ENCODE results near the gene ADCY10. TPM values are rescaled to one million over a fixed set of nuclear protein-coding genes. Genes with fewer than 3 reads are reported as not detected.
"Not testable (repeated sequence)": the region's sequence is repeated elsewhere in the genome, so short reads cannot be mapped to it uniquely, and the experiment has no call there.

The ADCY10 gene
- not detected in 2 replicates for polyA plus RNA-seq (2014; cell fraction: cytosol; rRNA removed)
- not detected in 2 replicates for polyA plus RNA-seq (2014; cell fraction: nucleus; rRNA removed)

GRCh38 chr1:167913895-167914496 is at the start of gene ADCY10:
Gene ADCY10, minus strand, starts transcription at chr1:167914134. Its CDS starts 8,994 bp downstream, at chr1:167905140.
- no peak for DNase-seq (ENCODE audit: low spot score)

- DNase-seq (ENCODE audit: low spot score) = no peak
Measured at GRCh38 chr1:167957710-167958109, 43.8 kb upstream of the ADCY10 start.

- DNase-seq (ENCODE audit: low spot score) = no peak
Measured at GRCh38 chr1:167955915-167956314, 42.0 kb upstream of the ADCY10 start.

- DNase-seq (ENCODE audit: low spot score) = no peak
Measured at GRCh38 chr1:167950569-167950968, 36.6 kb upstream of the ADCY10 start.

- DNase-seq (ENCODE audit: low spot score) = no peak
Measured at GRCh38 chr1:167949785-167950184, 35.9 kb upstream of the ADCY10 start.

GRCh38 chr1:167947733-167948132 is 33.8 kb upstream of the ADCY10 start:
- DNase-seq (ENCODE audit: low spot score) = no peak

GRCh38 chr1:167943541-167943940 is 29.6 kb upstream of the ADCY10 start:
- no peak for DNase-seq (ENCODE audit: low spot score)

GRCh38 chr1:167940264-167940663 is 26.3 kb upstream of the ADCY10 start:
- DNase-seq (ENCODE audit: low spot score) = no peak

- no peak for DNase-seq (ENCODE audit: low spot score)
Measured at GRCh38 chr1:167938080-167938636, 24.2 kb upstream of the ADCY10 start.

- no peak for DNase-seq (ENCODE audit: low spot score)
Measured at GRCh38 chr1:167937709-167938010, 23.7 kb upstream of the ADCY10 start.

- peak; percentile 38 for DNase-seq (ENCODE audit: low spot score)
Measured at GRCh38 chr1:167936930-167937708, 23.2 kb upstream of the ADCY10 start, which contains the start of gene MPC2. Gene MPC2, minus strand, starts transcription at chr1:167937072. Its CDS starts 1,231 bp downstream, at chr1:167935841.

GRCh38 chr1:167936068-167936929 is 22.4 kb upstream of the ADCY10 start, which contains the start of gene DCAF6:
Gene DCAF6, plus strand, starts transcription at chr1:167936683. Its CDS starts 229 bp downstream, at chr1:167936912.
- peak; percentile 98 for DNase-seq (ENCODE audit: low spot score)

- peak; percentile 57 for DNase-seq (ENCODE audit: low spot score)
Measured at GRCh38 chr1:167935216-167936067, 21.5 kb upstream of the ADCY10 start.

GRCh38 chr1:167934426-167935215 is 20.7 kb upstream of the ADCY10 start:
- DNase-seq (ENCODE audit: low spot score) = no peak

- no peak for DNase-seq (ENCODE audit: low spot score)
Measured at GRCh38 chr1:167933788-167934187, 19.9 kb upstream of the ADCY10 start.

GRCh38 chr1:167929725-167930124 is 15.8 kb upstream of the ADCY10 start:
- DNase-seq (ENCODE audit: low spot score) = no peak

- not testable (repeated sequence) for DNase-seq (ENCODE audit: low spot score)
Measured at GRCh38 chr1:167928919-167929318, 15.0 kb upstream of the ADCY10 start.

GRCh38 chr1:167928457-167928852 is 14.5 kb upstream of the ADCY10 start:
- no peak for DNase-seq (ENCODE audit: low spot score)

- DNase-seq (ENCODE audit: low spot score) = no peak
Measured at GRCh38 chr1:167927046-167927754, 13.3 kb upstream of the ADCY10 start.
